Fibroblast of pulmonary artery (primary cell): Measurements from ENCODE around the gene RBM33.
A peak's percentile ranks its signal among the peaks of the same experiment; 100 is the strongest.

Experiments
- DNase-seq: peaks from one replicate; pipeline ENCODE4 v3.0.0-alpha.2; 2010; ENCODE audit warnings: low read depth
- H3K4me3 ChIP-seq: replicated peaks from 2 replicates; pipeline ENCODE4 v1.5.1; 2011; ENCODE audit warnings: low read depth, mild to moderate bottlenecking, control low read depth, low read length, moderate library complexity
- CTCF ChIP-seq: IDR thresholded peaks from 2 replicates; pipeline ENCODE4 v1.5.1; 2011; ENCODE audit warnings: mild to moderate bottlenecking, control low read depth, low read length, inconsistent platforms; ENCODE audit errors: missing control alignments

Gene RBM33

GRCh38 chr7:155669717-155670505 is 25.4 kb downstream of the RBM33 start:
- no peak for TF ChIP-seq CTCF
- H3K4me3 ChIP-seq: no peak overlapping the region
- DNase-seq: peak; percentile 45

DNA sequence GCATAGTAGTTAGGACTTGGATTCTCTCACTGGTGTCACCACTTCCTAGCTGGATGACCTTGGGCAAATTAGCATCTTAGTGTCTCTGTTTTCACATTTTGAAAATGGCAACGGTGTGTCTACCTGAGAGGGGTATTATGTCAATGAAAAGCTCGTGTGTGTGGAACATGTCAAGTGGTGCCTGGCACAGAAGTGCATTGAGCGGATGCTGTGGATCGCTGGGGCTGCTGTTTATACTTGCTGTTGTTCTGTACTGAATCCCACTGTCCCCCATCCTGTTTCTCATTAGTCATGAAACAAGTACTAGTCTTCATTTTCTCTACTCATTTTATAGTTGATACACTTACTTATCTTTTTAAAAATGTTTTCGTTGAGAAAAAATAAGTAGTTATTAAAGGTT is 26.1 kb downstream of the RBM33 start:
- H3K4me3 ChIP-seq: no peak overlapping the region
- no peak for DNase-seq
- no peak for TF ChIP-seq CTCF

DNA sequence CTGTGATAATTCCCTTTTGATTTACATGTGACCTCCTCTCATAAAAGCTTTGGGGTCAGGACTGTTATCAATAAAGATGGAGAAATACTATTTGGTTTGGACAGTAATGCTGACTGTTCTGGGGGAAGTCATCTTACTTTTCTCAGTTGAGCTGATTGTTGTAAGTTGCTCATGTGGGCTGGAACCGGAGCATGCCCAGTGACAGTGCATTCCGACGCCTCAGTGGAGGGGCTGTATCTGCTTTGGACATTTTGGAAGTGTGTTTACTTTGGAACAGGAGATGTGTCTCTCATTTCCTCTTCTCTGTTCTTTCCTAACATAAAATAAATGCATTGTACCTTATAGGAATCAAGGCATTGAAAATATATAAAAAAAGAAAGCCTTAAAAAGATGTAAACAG is 30.1 kb downstream of the RBM33 start:
- peak; percentile 29 for DNase-seq
- H3K4me3 ChIP-seq: no peak overlapping the region
- TF ChIP-seq CTCF: no peak

GRCh38 chr7:155676052-155676451 is 31.6 kb downstream of the RBM33 start:
- no peak for TF ChIP-seq CTCF
- no peak overlapping the region for H3K4me3 ChIP-seq
- DNase-seq: no peak

- H3K4me3 ChIP-seq: no peak overlapping the region
- no peak for TF ChIP-seq CTCF
- DNase-seq: no peak
These were observed 33.2 kb downstream of the RBM33 start for GRCh38 chr7:155677688-155678087.

DNA sequence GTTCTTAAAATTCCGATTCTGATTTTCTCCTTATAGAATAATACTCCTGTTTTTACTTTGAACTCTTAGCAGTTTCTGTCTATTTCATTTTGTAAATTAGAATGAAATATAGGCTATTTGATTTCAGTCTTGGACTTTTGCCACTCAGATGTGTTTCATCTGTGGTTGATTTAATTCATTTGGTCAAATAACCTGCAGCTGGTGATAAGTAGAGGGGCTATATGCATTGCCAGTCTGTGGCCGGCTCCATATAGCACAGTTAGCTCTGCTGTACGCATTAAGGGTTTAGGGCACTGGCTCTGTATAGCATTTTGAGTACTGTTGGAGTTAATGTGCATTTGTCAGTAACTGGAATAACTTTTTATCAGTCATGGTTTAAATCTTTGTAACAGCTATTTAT is 35.7 kb downstream of the RBM33 start:
- no peak for TF ChIP-seq CTCF
- H3K4me3 ChIP-seq: no peak overlapping the region
- no peak for DNase-seq

DNA sequence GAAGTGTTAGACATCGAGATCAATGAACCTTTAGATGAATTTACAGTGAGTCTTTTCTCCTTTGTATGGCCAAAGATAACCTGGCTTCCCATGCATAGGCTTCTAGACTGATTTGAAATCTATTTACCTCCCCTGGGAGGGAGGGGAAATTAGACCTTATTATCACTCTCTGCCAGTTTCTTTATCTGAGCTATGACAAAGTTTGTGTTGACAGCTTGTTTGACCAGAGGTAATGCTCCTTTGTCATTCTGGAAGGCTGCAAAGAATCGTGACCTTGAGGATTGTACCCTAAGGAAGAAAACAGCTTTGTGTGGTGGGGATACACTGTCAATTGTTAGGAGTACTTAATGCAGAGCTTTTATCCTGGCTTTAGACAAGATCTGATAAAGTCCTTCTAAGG is 36.4 kb downstream of the RBM33 start:
- H3K4me3 ChIP-seq: no peak overlapping the region
- TF ChIP-seq CTCF: no peak
- DNase-seq: no peak
